Activated naive CD4-positive, alpha-beta T cell treated with anti-CD3 and anti-CD28 coated beads, Interleukin-2, amount 50 U/mL, for 72 hours (primary cell): ENCODE measurements around the gene GLP1R. TPM values are rescaled to one million over a fixed set of nuclear protein-coding genes. Genes with fewer than 3 reads are reported as not detected.
A peak's percentile ranks its signal among the peaks of the same experiment; 100 is the strongest.

Experiments used
- ATAC-seq, 2 donors: fragments of 150-1000 bp; cut with Tn5 transposase; 2 replicates each; pipeline ENCODE4 v1.10.0; 2021; ENCODE audit warnings: mild to moderate bottlenecking in 2 of 2, moderate library complexity in 2 of 2
- DNase-seq, 2 donors: peaks; one replicate each; pipeline ENCODE4 v3.0.0; 2021 to 2022; ENCODE audit warnings: low spot score in 2 of 2
- H3K27ac Mint-ChIP-seq, 2 donors: one replicate each; pipeline ENCODE4 v1.8.0; 2022; ENCODE audit warnings: mild to moderate bottlenecking in 2 of 2, mixed read lengths in 2 of 2
- H3K36me3 Mint-ChIP-seq, 2 donors: one replicate each; pipeline ENCODE4 v1.8.0; 2022; ENCODE audit warnings: mixed read lengths in 2 of 2
- H3K9me3 Mint-ChIP-seq, 2 donors: one replicate each; pipeline ENCODE4 v1.8.0; 2022; ENCODE audit warnings: mixed read lengths in 2 of 2
- total RNA-seq, 2 donors: library from RNA; stranded (reverse); gene quantifications; one replicate each; pipeline ENCODE4 v1.2.3, GENCODE V29; 2022

Gene GLP1R
- total RNA-seq, 2 donors from 2014 or later: 0.32 to 0.33 TPM

DNA sequence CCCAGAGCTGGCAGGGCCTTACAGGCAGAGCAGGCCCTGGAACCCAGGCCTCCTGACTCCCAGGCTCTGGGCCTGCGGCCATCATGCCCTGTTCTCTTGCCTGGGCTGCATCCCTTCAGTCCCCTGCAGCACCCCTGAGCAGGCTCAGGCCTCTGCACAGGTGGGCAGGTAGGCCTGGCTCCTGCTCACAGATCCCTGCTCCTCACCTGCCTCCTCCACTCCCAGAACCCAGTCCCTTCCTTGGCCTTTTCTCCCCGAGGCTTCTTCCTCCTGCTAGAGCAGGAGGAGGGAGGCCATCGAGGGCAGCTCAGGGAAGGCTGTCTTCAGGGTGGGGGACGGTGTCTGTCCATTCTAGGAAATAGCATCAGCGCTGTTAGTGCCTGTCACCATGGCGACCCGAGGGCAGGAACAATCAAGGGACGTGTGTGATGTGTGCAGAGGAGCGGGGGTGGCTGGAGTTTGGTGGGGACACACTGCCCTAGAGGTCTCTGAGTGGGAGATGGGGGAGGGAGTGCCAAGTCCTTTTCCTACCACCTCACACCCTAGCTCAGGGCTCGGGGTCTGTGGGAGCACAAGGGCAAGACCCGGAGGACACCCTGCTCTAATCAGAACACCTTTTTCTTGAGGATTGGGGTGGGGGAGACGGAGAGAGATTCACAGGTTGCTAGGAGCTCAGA, 26.6 kb downstream of the GLP1R start:
- DNase-seq (no peak), ATAC-seq (no peak)
- peak overlapping the region; percentile 64 to 84 for H3K27ac Mint-ChIP-seq
- H3K36me3 Mint-ChIP-seq: no peaks in the 10 kb centered on the region
- no peaks in the 10 kb centered on the region for H3K9me3 Mint-ChIP-seq

DNA sequence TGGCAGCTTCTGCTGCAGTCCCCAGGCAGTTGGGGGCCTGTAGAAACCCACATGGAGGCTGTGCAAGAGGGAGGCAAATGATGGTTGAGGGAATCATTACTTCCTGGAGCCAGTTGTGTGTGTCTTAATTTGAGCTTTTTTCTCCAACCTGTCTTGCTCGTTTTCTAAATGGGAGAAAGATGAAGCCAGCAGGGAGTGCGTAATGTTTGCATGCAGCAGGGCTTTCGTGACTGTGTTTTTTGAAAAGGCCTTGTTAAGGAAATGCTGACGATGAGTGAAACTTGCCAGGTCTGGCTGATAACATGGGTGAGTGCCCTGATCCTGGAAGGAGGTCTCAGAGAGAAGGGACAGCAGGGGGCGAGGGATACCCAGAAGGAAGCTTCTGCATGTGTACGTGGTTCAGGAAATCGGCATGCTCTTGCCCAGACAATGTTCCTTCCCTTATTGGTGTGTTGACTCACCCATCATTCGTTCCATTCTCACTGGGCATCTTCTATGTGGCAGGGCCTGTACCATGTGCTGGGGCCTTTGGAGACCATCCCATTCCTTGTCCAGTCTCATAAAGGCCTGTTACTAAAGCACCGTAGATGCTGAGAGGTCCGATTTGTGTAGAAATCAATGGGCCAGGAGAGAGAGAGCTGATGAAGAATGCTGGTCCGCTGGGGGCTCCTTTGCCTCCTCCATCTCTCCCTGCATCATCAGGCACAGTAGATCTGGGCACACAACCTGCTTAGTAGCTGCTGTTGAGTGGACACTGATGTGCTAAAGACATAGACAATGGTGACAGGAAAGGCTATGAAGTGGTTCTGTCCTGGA, 27.4 kb downstream of the GLP1R start:
- no peak for ATAC-seq
- no peak for DNase-seq
- H3K27ac Mint-ChIP-seq: peak overlapping the region in 1 of 2 donors; percentile 84
- H3K9me3 Mint-ChIP-seq: no peaks in the 10 kb centered on the region
- H3K36me3 Mint-ChIP-seq: no peaks in the 10 kb centered on the region

DNA sequence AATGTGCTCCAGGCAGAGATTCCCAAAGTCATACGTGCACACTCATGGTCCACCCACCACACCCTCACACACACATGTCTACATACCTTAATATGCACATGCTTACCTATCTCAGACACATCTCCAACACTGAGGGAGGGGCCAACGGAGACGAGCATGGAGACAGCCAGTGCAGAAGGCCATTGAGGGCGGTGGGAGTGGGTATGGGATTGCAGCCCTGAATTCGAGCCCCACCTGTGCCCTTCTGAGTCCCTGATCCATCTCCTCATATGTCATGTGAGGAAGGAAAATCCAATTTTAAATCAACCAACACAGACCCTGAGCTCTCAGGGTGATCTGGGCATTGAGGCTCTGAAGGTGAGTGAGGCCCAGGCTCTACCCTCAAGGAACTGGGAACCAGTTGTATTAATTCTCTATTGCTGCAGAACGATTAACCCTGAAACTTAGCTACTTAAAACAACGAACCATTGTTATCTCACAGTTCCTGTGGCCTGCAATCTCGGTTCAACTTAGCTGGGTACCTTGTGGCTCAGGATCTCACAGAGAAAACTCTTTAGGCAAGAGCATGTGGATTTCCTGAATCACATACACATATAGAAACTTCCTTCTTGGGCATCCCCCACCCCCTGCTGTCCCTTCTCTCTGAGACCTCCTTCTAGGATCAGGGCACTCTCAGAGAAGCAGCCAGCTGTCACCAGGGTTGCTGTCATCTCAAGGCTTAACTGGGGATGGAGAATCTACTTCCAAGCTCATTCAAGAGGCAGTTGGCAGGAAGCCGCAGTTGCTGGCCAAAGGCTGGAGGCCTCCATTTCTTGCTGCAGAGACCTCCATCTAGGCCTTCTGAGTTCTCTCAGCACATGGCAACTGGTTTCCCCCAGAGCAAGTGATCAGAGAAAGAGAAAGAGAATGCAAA, 28.3 kb downstream of the GLP1R start:
- Mint-ChIP-seq H3K27ac (peak overlapping the region in 1 of 2 donors; percentile 67), H3K36me3 (no peaks in the 10 kb centered on the region), H3K9me3 (no peaks in the 10 kb centered on the region)
- peak in 1 of 2 donors; percentile 13 for ATAC-seq
- no peak for DNase-seq

DNA sequence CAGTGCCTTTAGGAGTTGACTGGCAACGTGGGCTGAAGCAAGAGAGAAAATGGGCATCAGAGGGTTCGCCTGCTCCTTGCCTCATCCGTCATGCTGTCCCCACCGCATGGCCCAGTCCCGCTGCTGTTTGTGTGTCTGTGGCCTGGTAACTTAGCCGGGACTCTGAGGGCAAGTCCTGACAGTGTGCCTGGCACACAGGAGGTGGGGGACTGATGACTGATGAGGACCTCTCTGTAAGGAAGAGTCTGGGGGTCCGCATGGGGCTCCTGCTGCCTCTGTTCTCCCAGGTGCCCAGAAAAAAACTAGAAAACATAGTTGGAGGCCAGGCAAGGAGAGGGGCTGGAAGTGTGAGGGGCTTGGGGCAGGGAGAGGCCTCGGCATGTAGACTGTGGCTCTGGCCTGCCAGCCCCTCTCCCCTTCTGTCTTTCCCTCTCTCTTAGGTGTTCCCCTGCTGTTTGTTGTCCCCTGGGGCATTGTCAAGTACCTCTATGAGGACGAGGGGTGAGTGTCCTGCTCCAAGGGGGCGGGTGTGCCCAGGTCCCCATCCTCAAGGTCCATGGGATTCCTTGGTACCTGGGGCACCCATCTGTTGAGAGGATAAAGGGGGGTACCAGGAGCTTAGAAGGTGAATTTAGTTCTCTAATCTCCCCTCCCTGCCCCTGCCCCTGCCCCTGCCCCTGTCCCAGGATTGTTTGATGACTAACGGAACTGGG, 29.5 kb downstream of the GLP1R start:
- DNase-seq (no peak), ATAC-seq (no peak)
- peak overlapping the region in 1 of 2 donors; percentile 67 for H3K27ac Mint-ChIP-seq
- H3K36me3 Mint-ChIP-seq: no peaks in the 10 kb centered on the region
- H3K9me3 Mint-ChIP-seq: no peaks in the 10 kb centered on the region

DNA sequence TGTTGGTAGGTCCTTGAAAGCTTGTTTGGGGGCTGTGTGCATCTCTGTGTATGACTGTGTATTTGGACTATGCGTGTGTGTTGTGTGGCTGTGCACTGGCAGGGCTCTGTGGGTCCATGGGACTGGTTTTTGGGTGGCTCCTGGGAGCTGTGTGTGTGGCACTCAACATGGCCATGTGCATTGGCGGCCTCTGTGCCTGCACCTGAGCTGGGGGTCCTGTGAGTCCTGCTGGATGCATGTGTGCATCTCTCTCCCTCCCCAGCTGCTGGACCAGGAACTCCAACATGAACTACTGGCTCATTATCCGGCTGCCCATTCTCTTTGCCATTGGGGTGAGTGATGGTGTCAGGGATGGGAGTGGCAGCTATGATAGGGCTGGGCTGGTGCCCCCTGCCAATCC, 30.1 kb downstream of the GLP1R start:
- Mint-ChIP-seq H3K36me3 (no peaks in the 10 kb centered on the region), H3K9me3 (no peaks in the 10 kb centered on the region), H3K27ac (no peak overlapping the region)
- ATAC-seq: no peak
- no peak for DNase-seq

DNA sequence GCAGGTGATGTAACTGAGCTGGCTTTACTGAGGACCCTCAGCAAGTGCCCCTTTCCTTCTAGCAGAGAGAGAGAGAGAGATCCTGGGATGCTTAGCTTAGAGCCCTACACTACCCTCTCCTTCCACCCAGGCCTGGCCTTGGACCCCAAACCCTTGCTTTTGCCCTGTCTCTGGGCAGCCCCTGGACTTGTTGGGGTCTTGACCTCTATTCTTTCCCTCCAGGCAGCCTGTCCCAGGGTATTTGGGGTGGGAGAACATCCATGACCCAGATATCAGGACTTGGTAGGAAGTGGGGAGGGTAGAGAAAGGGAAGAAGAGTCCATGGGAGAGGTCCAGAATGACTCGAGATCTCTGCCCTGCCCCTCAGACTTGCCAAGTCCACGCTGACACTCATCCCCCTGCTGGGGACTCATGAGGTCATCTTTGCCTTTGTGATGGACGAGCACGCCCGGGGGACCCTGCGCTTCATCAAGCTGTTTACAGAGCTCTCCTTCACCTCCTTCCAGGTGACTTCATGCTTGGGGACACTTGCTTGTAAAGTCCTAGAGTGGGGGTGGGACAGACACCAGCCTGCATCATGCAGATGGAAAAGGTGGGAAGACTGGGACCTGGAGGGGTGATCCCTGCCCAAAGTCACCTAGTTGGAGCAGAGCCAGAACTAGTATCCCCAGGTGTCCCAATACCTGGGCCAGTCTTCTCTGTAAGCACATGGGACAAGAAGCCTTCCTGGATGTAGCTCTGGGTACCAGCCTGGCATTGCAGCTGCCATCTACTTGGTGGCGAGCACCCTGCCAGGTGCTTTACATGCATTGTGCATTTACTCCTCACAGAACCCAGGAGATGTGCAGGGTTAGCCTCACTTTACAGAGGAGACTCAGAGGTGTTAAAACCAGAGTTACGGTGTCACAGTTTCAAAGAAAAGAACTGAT, 30.9 kb downstream of the GLP1R start:
- ATAC-seq (no peak), DNase-seq (no peak)
- H3K27ac Mint-ChIP-seq: no peak overlapping the region
- no peaks in the 10 kb centered on the region for H3K9me3 Mint-ChIP-seq
- H3K36me3 Mint-ChIP-seq: no peaks in the 10 kb centered on the region

DNA sequence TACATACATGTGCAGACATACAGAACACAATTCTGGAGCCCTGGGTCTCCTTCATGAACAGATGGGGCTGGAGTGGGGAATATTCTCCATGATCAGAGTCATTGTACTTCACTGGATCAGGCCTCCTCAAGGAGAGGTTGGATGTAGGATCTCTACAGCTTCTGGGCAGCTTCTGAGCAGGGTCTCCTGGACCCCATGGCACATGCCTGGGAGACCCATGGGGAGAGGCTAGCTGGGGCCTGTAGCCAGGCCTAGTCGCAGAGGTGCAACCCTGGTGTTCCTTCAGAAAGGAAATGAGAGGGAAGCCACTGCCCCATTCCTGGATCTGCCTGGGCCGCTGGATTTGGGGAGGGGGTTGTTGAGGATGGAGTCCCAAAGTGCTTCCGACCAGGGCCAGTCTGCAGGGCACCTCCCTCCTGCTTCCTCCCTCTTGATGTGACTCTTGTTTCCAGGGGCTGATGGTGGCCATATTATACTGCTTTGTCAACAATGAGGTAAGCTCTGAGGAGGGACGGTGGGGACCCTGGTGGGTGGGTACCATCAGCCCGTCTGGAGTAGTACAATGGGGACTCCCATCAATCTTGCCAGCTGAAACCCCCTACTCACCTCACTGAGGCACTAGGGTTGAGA, 31.8 kb downstream of the GLP1R start:
- H3K27ac Mint-ChIP-seq: no peak overlapping the region
- DNase-seq: no peak
- ATAC-seq: no peak
- no peaks in the 10 kb centered on the region for H3K9me3 Mint-ChIP-seq
- H3K36me3 Mint-ChIP-seq: no peaks in the 10 kb centered on the region

DNA sequence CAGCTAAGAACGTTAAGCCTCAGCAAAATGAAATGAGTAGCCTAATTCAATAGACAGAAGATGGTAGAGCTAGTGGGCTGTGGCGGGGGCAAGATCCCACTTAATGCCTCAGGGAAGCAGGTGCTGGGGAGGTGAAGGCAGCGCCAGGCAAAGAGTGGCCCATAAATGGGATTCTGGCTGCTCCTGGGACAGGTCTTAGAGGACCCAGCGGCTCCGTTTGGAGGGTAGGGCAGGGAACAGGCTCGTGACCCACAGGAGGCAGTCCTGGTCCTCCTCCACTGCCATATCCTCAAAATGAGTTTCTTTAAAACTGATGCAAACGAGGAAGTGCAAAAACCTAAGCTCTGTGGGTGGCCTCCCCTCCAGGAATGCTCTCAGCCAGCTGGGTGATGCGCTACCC, 33.7 kb downstream of the GLP1R start:
- H3K9me3 Mint-ChIP-seq: no peaks in the 10 kb centered on the region
- no peak for DNase-seq
- no peak for ATAC-seq
- no peaks in the 10 kb centered on the region for H3K36me3 Mint-ChIP-seq
- H3K27ac Mint-ChIP-seq: no peak overlapping the region

DNA sequence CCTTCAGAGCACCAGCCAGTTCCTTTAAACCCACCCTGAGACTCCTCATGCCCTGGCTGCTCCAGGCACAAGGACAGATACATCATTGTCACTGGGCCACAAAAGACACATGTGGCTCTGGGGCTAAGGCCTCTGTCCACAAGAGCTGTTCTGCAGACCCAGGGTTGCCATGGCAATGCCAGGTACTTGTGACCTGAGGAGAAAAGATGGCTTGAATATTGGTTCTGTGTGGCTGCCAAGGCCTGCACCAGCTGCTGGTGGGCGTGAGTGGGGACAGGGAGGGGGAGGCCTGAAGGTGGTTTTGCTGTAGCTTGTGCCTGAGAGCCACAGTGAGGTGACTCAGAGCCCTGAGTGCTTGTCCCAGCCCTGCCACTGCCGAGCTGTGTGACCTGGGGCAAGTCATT, 34.7 kb downstream of the GLP1R start:
- no peaks in the 10 kb centered on the region for H3K36me3 Mint-ChIP-seq
- DNase-seq: no peak
- H3K27ac Mint-ChIP-seq: no peak overlapping the region
- no peaks in the 10 kb centered on the region for H3K9me3 Mint-ChIP-seq
- peak; percentile 53 to 66 for ATAC-seq

DNA sequence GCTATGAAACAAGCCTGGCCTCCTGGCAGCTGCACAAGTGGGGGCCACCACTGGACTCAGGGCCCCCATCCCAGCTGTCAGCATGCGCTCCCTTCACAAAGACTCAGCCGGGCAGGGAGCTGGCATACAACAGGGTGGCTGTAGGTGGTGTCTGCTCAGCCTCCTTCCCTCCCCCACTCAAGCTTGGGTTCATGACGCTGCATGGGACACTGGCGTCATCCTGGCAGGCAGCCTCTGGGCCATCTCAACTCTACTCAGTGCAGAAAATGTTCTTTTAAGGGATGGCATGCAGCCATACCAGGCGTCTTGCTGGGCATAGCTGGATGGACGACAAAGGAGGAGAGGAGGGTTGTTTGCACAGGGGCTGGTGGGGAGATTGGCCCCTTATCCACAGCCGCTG, 35.9 kb downstream of the GLP1R start:
- DNase-seq (no peak), ATAC-seq (no peak)
- no peaks in the 10 kb centered on the region for H3K36me3 Mint-ChIP-seq
- no peak overlapping the region for H3K27ac Mint-ChIP-seq
- H3K9me3 Mint-ChIP-seq: no peaks in the 10 kb centered on the region

DNA sequence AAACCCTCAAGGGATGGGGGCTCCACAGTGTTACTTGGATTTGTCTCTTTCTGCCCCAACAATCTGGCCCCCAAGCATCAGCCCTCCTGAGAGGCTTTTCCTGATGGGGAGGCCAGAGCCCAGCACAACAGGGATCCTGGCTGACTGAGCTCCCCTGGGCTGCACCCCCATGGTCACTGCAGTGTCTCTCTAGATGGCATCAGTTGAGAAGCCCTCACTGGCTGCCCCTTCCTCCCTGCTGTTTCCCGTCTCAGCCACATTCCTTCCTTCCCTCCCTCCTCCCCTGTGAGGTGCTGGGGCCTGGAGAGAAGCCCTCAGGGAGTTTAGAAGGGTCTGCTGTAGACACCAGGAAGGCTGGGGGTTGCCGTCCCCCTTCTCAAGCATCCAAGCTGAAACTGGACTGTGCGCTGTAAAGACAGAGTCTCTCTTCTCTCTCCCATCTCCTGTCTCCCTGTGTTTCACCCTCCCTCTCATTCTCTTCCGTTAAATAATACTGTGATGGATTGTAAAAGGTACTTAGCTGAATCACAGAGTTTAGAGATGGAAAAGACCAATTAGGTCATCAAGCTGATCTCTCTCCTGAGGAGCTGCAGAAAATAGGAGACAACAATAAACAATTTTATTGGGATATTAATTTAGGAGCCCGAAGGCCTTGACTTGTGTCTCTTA, 36.7 kb downstream of the GLP1R start:
- DNase-seq (no peak), ATAC-seq (no peak)
- H3K27ac Mint-ChIP-seq: peak overlapping the region in 1 of 2 donors; percentile 48
- no peaks in the 10 kb centered on the region for H3K9me3 Mint-ChIP-seq
- H3K36me3 Mint-ChIP-seq: no peaks in the 10 kb centered on the region

DNA sequence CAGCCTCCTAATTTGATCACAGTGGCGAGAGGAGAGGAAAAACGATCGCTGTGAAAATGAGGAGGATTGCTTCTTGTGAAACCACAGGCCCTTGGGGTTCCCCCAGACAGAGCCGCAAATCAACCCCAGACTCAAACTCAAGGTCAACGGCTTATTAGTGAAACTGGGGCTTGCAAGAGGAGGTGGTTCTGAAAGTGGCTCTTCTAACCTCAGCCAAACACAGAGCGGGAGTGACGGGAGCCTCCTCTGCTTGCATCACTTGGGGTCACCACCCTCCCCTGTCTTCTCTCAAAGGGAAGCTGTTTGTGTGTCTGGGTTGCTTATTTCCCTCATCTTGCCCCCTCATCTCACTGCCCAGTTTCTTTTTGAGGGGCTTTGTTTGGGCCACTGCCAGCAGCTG, 37.7 kb downstream of the GLP1R start:
- H3K36me3 Mint-ChIP-seq: no peaks in the 10 kb centered on the region
- H3K9me3 Mint-ChIP-seq: no peaks in the 10 kb centered on the region
- DNase-seq (peak in 1 of 2 donors; percentile 67), ATAC-seq (peak; percentile 82 to 89)
- H3K27ac Mint-ChIP-seq: peak overlapping the region in 1 of 2 donors; percentile 48

DNA sequence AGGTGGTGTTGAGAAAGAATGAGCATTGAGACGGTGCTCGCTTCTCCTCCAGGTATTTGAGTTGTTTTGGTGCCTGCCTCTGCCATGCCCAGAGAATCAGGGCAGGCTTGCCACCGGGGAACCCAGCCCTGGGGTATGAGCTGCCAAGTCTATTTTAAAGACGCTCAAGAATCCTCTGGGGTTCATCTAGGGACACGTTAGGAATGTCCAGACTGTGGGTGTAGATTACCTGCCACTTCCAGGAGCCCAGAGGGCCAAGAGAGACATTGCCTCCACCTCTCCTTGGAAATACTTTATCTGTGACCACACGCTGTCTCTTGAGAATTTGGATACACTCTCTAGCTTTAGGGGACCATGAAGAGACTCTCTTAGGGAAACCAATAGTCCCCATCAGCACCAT, 38.1 kb downstream of the GLP1R start:
- no peak for ATAC-seq
- peaks cover 0 to 3% of the 10 kb centered on the region in 2 donors for H3K36me3 Mint-ChIP-seq
- peak overlapping the region in 1 of 2 donors; percentile 48 for H3K27ac Mint-ChIP-seq
- DNase-seq: no peak
- no peaks in the 10 kb centered on the region for H3K9me3 Mint-ChIP-seq

DNA sequence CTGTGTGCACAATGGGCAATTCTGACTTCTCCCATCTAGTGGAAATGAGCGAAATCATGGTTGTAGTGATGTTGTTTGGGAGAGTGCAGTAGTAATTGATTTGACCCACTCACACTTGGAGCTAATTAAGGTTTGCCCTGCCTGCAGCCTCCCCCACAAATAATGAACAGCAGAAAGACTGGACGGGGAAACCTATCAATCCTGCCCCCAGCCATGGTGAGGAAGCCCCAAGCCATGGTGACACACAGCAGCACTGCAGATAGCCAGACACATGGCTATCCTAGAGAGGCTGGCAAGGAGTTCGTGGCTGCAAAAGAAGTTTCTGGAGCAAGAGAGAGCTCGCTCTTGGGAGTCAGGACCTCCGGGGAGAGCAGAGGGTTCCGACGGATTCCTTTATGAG, 38.6 kb downstream of the GLP1R start:
- peaks cover 0 to 4% of the 10 kb centered on the region in 2 donors for H3K36me3 Mint-ChIP-seq
- H3K9me3 Mint-ChIP-seq: no peaks in the 10 kb centered on the region
- H3K27ac Mint-ChIP-seq: peak overlapping the region in 1 of 2 donors; percentile 48
- DNase-seq (no peak), ATAC-seq (no peak)

DNA sequence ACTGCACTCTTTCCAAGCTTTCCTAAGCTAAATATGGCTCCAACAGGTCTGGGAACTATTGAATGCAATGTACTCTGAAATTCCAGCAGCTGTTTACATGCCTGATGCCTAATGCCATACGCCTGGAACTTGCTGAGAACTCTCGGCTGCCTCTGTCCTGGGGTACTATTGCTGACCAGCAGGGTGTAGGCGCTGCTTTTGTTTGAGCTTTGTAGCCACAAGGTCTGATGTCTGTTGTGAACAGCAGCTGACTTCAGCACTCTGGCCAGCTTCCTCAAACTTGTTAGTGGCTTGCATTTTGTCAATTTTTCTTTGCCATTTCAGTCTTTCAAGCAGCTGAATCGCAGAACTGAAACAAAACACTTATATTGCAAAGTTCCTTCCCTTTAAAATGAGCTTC, 39.8 kb downstream of the GLP1R start:
- H3K36me3 Mint-ChIP-seq: peaks cover 0 to 4% of the 10 kb centered on the region in 2 donors
- ATAC-seq (no peak), DNase-seq (no peak)
- no peaks in the 10 kb centered on the region for H3K9me3 Mint-ChIP-seq
- H3K27ac Mint-ChIP-seq: no peak overlapping the region
